HepG2 (cell line): ENCODE data around the gene SRC. TPM values are rescaled to one million over a fixed set of nuclear protein-coding genes. Genes with fewer than 3 reads are reported as not detected.

Source experiments
- CAMTA2 ChIP-seq: sonication (generic); formaldehyde crosslinking; IDR thresholded peaks from 2 replicates; pipeline ENCODE4 v1.4.0; 2020; ENCODE audit warnings: mild to moderate bottlenecking, missing genetic modification reagents, borderline replicate concordance
- CSRNP2 ChIP-seq: sonication (generic); formaldehyde crosslinking; conservative IDR thresholded peaks from 2 replicates; pipeline ENCODE4 v1.8.0; 2022; ENCODE audit warnings: low read depth, missing genetic modification reagents
- DRAP1 ChIP-seq: IDR thresholded peaks from 2 replicates; pipeline ENCODE4 v1.6.1; 2016; ENCODE audit warnings: missing genetic modification reagents, missing compliant biosample characterization
- FOXO1 ChIP-seq: sonication (generic); formaldehyde crosslinking; IDR thresholded peaks from 2 replicates; pipeline ENCODE4 v1.4.0; 2020; ENCODE audit warnings: missing genetic modification reagents
- SP5 ChIP-seq: IDR thresholded peaks from 2 replicates; pipeline ENCODE4 v1.6.1; 2016; ENCODE audit warnings: low read depth, borderline replicate concordance
- ZFP37 ChIP-seq: sonication (generic); formaldehyde crosslinking; IDR thresholded peaks from 2 replicates; pipeline ENCODE4 v1.4.0; 2020; ENCODE audit warnings: missing genetic modification reagents, borderline replicate concordance
- ZNF660 ChIP-seq: sonication (generic); formaldehyde crosslinking; IDR thresholded peaks from 2 replicates; pipeline ENCODE4 v1.5.1; 2020; ENCODE audit warnings: mild to moderate bottlenecking, low read depth, missing genetic modification reagents, borderline replicate concordance
- polyA plus RNA-seq, 8 experiments: library from polyadenylated mRNA; depleted of rRNA in 3 of 8; stranded (reverse) in 7 of 8; unstranded in 1 of 8; fragments of >200 nt; fragmentation: Illumina TruSeq in 4 of 8; extraction: Trizol in 4 of 8; gene quantifications; 2 replicates each; pipeline versions ENCODE4 v1.2.1 to v1.2.3, GENCODE V29; 2011 to 2016; ENCODE audit warnings: low read depth in 4 of 8, missing spikeins in 1 of 8, mixed read lengths in 1 of 8; ENCODE audit not compliant: insufficient read depth in 1 of 8
- total RNA-seq, 5 experiments: library from RNA; depleted of rRNA; stranded (reverse); fragments of >200 nt; fragmentation: Illumina TruSeq; extraction: Trizol; gene quantifications; 2 replicates each; pipeline ENCODE4 v1.2.3, GENCODE V29; 2016; ENCODE audit warnings: low read depth in 1 of 5
- TF ChIP-seq, protein P1 (sequence below): sonication (generic); formaldehyde crosslinking; IDR thresholded peaks from 2 replicates; pipeline ENCODE4 v1.4.0; 2020; ENCODE audit warnings: missing genetic modification reagents, borderline replicate concordance
- TF ChIP-seq, protein P2 (sequence below): sonication (generic); formaldehyde crosslinking; IDR thresholded peaks from 2 replicates; pipeline ENCODE4 v1.4.0; 2020; ENCODE audit warnings: missing genetic modification reagents

SRC gene
- total and polyA plus RNA-seq, 2 of the 13 experiments (the other 11 are each of a cell fraction or from before 2014, with no cell fraction given): 54.7 to 192 TPM

DNA sequence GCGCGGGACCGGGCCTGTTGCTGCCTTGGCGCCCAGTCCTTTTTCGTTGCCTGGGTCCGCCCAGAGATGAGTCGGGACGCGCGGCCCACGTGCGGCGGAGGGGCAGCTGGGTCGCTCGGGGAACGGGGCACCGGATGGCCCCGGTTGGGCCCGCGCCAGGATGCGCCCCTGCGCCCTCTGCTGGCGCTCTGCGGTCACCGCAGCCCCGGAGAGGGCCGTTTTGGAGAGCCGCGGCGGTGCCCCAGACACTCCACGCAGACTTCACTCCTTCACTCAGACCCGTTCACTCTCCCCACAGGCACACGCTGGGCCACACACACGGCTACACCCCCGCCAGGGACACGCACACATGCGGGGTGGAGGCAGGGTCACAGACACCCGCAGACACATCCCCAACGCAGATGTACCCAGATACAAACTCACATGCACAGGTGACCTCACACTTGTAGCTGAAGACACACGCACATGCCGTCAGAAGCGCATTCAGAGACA is 38.8 kb downstream of the SRC start (continued):
- TF ChIP-seq, protein P1, sequence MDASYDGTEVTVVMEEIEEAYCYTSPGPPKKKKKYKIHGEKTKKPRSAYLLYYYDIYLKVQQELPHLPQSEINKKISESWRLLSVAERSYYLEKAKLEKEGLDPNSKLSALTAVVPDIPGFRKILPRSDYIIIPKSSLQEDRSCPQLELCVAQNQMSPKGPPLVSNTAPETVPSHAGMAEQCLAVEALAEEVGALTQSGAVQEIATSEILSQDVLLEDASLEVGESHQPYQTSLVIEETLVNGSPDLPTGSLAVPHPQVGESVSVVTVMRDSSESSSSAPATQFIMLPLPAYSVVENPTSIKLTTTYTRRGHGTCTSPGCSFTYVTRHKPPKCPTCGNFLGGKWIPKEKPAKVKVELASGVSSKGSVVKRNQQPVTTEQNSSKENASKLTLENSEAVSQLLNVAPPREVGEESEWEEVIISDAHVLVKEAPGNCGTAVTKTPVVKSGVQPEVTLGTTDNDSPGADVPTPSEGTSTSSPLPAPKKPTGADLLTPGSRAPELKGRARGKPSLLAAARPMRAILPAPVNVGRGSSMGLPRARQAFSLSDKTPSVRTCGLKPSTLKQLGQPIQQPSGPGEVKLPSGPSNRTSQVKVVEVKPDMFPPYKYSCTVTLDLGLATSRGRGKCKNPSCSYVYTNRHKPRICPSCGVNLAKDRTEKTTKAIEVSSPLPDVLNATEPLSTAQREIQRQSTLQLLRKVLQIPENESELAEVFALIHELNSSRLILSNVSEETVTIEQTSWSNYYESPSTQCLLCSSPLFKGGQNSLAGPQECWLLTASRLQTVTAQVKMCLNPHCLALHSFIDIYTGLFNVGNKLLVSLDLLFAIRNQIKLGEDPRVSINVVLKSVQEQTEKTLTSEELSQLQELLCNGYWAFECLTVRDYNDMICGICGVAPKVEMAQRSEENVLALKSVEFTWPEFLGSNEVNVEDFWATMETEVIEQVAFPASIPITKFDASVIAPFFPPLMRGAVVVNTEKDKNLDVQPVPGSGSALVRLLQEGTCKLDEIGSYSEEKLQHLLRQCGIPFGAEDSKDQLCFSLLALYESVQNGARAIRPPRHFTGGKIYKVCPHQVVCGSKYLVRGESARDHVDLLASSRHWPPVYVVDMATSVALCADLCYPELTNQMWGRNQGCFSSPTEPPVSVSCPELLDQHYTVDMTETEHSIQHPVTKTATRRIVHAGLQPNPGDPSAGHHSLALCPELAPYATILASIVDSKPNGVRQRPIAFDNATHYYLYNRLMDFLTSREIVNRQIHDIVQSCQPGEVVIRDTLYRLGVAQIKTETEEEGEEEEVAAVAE: no peak
- TF ChIP-seq, protein P2, sequence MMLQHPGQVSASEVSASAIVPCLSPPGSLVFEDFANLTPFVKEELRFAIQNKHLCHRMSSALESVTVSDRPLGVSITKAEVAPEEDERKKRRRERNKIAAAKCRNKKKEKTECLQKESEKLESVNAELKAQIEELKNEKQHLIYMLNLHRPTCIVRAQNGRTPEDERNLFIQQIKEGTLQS (CRISPR knock-in tag): peak; percentile 16; the same call in 1 of the 2 replicates
- no peak for TF ChIP-seq ZFP37 (CRISPR knock-in tag)
- TF ChIP-seq ZNF660: no peak
- TF ChIP-seq CAMTA2 (CRISPR knock-in tag): no peak; the same call in 1 of the 2 replicates
- no peak for TF ChIP-seq DRAP1
- no peak for TF ChIP-seq SP5
- TF ChIP-seq FOXO1 (CRISPR knock-in tag): no peak
- no peak for TF ChIP-seq CSRNP2 (CRISPR knock-in tag)
- TF ChIP-seq, all 625 proteins: peak for 154
